H1 (cell line): ENCODE data around the gene RFPL2. TPM values are rescaled to one million over a fixed set of nuclear protein-coding genes. Genes with fewer than 3 reads are reported as not detected.
"Not testable (repeated sequence)": the region's sequence is repeated elsewhere in the genome, so short reads cannot be mapped to it uniquely, and the experiment has no call there.

ENCODE experiments used
- CTCF ChIA-PET: fragments of 300-600 bp; sonication (Branson Sonifier 250); formaldehyde crosslinking; loops from one replicate; lab custom pipeline; 2021; ENCODE audit not compliant: partially characterized antibody; lab: Charles Lee
- POLR2A ChIA-PET: fragments of 300-600 bp; sonication (Branson Sonifier 250); formaldehyde crosslinking; loops from one replicate; lab custom pipeline; 2021; ENCODE audit warnings: inconsistent platforms; ENCODE audit not compliant: partially characterized antibody; lab: Charles Lee
- DNase-seq, 2 experiments: peaks; one replicate each; pipeline versions ENCODE4 v3.0.0 to v3.0.0-alpha.2; 2010 to 2022; ENCODE audit warnings: low spot score in 2 of 2, low read depth in 1 of 2, mixed read lengths in 1 of 2
- FAIRE-seq: peaks from 2 replicates; lab custom pipeline; 2011; peaks lifted over from hg19 to GRCh38; lab: Jason Lieb, UNC
- H2AFZ ChIP-seq: 2 replicates; pipeline ENCODE4 v1.8.1; 2012; ENCODE audit warnings: low read length, inconsistent platforms
- H2AK5ac ChIP-seq: 2 replicates; pipeline ENCODE4 v1.6.1; 2013; ENCODE audit warnings: low read depth, low read length
- H2BK120ac ChIP-seq: replicated peaks from 2 replicates; pipeline ENCODE3; 2013; ENCODE audit warnings: low read depth, low read length, inconsistent platforms
- H2BK12ac ChIP-seq: 2 replicates; pipeline ENCODE4 v1.6.1; 2013; ENCODE audit warnings: low read depth, low read length
- H2BK15ac ChIP-seq: 2 replicates; pipeline ENCODE4 v1.6.1; 2013; ENCODE audit warnings: low read length
- H2BK20ac ChIP-seq: 2 replicates; pipeline ENCODE4 v1.6.1; 2013; ENCODE audit warnings: low read length
- H2BK5ac ChIP-seq: 2 replicates; pipeline ENCODE4 v1.6.1; 2013; ENCODE audit warnings: low read depth, low read length
- H3K14ac ChIP-seq: 2 replicates; pipeline ENCODE4 v1.6.1; 2013; ENCODE audit warnings: inconsistent platforms; ENCODE audit not compliant: insufficient read length
- H3K18ac ChIP-seq: 2 replicates; pipeline ENCODE4 v1.6.1; 2013; ENCODE audit warnings: low read length; ENCODE audit errors: extremely low read depth
- H3K23ac ChIP-seq: 2 replicates; pipeline ENCODE4 v1.6.1; 2013; ENCODE audit warnings: inconsistent platforms; ENCODE audit not compliant: insufficient read length
- H3K23me2 ChIP-seq: 2 replicates; pipeline ENCODE4 v1.6.1; 2013; ENCODE audit warnings: low read depth, low read length
- H3K27ac ChIP-seq: 2 replicates; pipeline ENCODE4 v1.6.1; 2011; ENCODE audit warnings: low read depth, low read length, inconsistent platforms
- H3K27me3 ChIP-seq, 4 experiments: replicated peaks in 1 of 4; 1 replicate in 1 of 4; 2 replicates in 3 of 4; pipeline versions ENCODE4 v1.6.1 to v1.8.1; 2011 to 2013; ENCODE audit warnings: low read length in 3 of 4, mild to moderate bottlenecking in 3 of 4, inconsistent platforms in 2 of 4, mixed read lengths in 2 of 4, moderate library complexity in 1 of 4; ENCODE audit not compliant: control insufficient read depth in 3 of 4, insufficient read depth in 3 of 4; ENCODE audit errors: extremely low read depth in 1 of 4
- H3K36me3 ChIP-seq, 4 experiments: 2 replicates each; pipeline versions ENCODE4 v1.6.1 to v1.8.1; 2011 to 2013; ENCODE audit warnings: mild to moderate bottlenecking in 4 of 4, low read length in 3 of 4, moderate library complexity in 2 of 4, control low read depth in 1 of 4, inconsistent platforms in 1 of 4; ENCODE audit not compliant: insufficient read depth in 4 of 4, control insufficient read depth in 2 of 4
- H3K4ac ChIP-seq: replicated peaks from 2 replicates; pipeline ENCODE3; 2013; ENCODE audit warnings: low read length, low read depth, mixed read lengths, inconsistent platforms; ENCODE audit not compliant: insufficient read length
- H3K4me1 ChIP-seq, 4 experiments: replicated peaks in 1 of 4; 1 replicate in 1 of 4; 2 replicates in 3 of 4; pipeline versions ENCODE4 v1.6.1 to v1.8.1; 2011 to 2013; ENCODE audit warnings: low read length in 3 of 4, inconsistent platforms in 2 of 4, mixed read lengths in 1 of 4; ENCODE audit not compliant: insufficient read depth in 4 of 4, control insufficient read depth in 3 of 4
- H3K4me2 ChIP-seq, 2 experiments: 2 replicates each; pipeline versions ENCODE4 v1.6.1 to v1.8.1; 2011 to 2013; ENCODE audit warnings: low read depth in 2 of 2, low read length in 2 of 2, control low read depth in 1 of 2, inconsistent platforms in 1 of 2, mild to moderate bottlenecking in 1 of 2; ENCODE audit not compliant: insufficient read depth in 1 of 2
- H3K4me3 ChIP-seq, 4 experiments: fragments of 200-600, 300-600 bp in 1 of 4; sonication (generic), shearing (Covaris generic), sonication (Bioruptor Twin) in 1 of 4; 2 replicates each; pipeline versions ENCODE4 v1.5.1 to v1.8.1; 2011 to 2016; ENCODE audit warnings: low read length in 4 of 4, low read depth in 3 of 4, control low read depth in 2 of 4, inconsistent platforms in 2 of 4, mild to moderate bottlenecking in 2 of 4, mixed read lengths in 1 of 4, moderate library complexity in 1 of 4; ENCODE audit not compliant: insufficient read depth in 2 of 4; ENCODE audit errors: extremely low read depth in 1 of 4
- H3K56ac ChIP-seq: replicated peaks from 2 replicates; pipeline ENCODE3; 2013; ENCODE audit warnings: low read depth, mild to moderate bottlenecking, mixed read lengths, low read length, inconsistent platforms; ENCODE audit not compliant: insufficient read length
- H3K79me1 ChIP-seq: 2 replicates; pipeline ENCODE4 v1.6.1; 2013; ENCODE audit warnings: low read depth, low read length, control low read depth
- H3K79me2 ChIP-seq, 2 experiments: 2 replicates each; pipeline versions ENCODE4 v1.6.1 to v1.8.1; 2012 to 2013; ENCODE audit warnings: low read length in 2 of 2, mild to moderate bottlenecking in 2 of 2, inconsistent platforms in 1 of 2; ENCODE audit not compliant: insufficient read depth in 2 of 2, control insufficient read depth in 1 of 2
- H3K9ac ChIP-seq, 4 experiments: replicated peaks in 1 of 4; 1 replicate in 1 of 4; 2 replicates in 3 of 4; pipeline versions ENCODE4 v1.6.1 to v1.8.1; 2011 to 2013; ENCODE audit warnings: low read depth in 3 of 4, low read length in 3 of 4, control low read depth in 2 of 4, mild to moderate bottlenecking in 2 of 4, moderate library complexity in 2 of 4, inconsistent platforms in 1 of 4; ENCODE audit errors: extremely low read depth in 1 of 4
- H3K9me3 ChIP-seq, 2 experiments: 2 replicates each; pipeline versions ENCODE4 v1.6.1 to v1.8.1; 2012 to 2013; ENCODE audit warnings: mild to moderate bottlenecking in 2 of 2, moderate library complexity in 2 of 2, control low read depth in 1 of 2, inconsistent platforms in 1 of 2, low read depth in 1 of 2, low read length in 1 of 2, mixed read lengths in 1 of 2; ENCODE audit not compliant: insufficient read depth in 2 of 2
- H4K20me1 ChIP-seq, 2 experiments: replicated peaks in 1 of 2; 2 replicates each; pipeline versions ENCODE3 to v1.8.1; 2011 to 2013; ENCODE audit warnings: inconsistent platforms in 2 of 2, low read length in 2 of 2, mild to moderate bottlenecking in 1 of 2; ENCODE audit not compliant: insufficient read depth in 2 of 2, control insufficient read depth in 1 of 2
- H4K5ac ChIP-seq: 2 replicates; pipeline ENCODE4 v1.6.1; 2013; ENCODE audit warnings: low read length, low read depth, mixed read lengths, inconsistent platforms; ENCODE audit not compliant: insufficient read length
- H4K8ac ChIP-seq: 2 replicates; pipeline ENCODE4 v1.8.0; 2013; ENCODE audit warnings: mild to moderate bottlenecking, moderate library complexity, low read length, inconsistent platforms; ENCODE audit not compliant: insufficient read depth; ENCODE audit errors: extremely low read depth
- H4K91ac ChIP-seq: replicated peaks from 2 replicates; pipeline ENCODE3; 2013; ENCODE audit warnings: low read length, mixed read lengths, inconsistent platforms; ENCODE audit not compliant: insufficient read length
- WGBS, 2 experiments: shearing (Covaris generic) in 1 of 2; methylation state at CpG; one replicate each; pipeline versions ENCODE4 v1.1.6 to v1.1.7; 2013 to 2015; ENCODE audit warnings: low lambda C conversion rate in 2 of 2, mixed read lengths in 2 of 2, inconsistent platforms in 1 of 2, low coverage in 1 of 2, missing lambda C conversion rate in 1 of 2; ENCODE audit not compliant: insufficient replicate concordance in 2 of 2, insufficient coverage in 1 of 2, insufficient read length in 1 of 2; ENCODE audit errors: extremely low coverage in 1 of 2, missing lambda C conversion rate in 1 of 2; 5-methylcytosine and 5-hydroxymethylcytosine counted together
- polyA plus RNA-seq, 7 experiments: library from polyadenylated mRNA; depleted of rRNA in 3 of 7; stranded (reverse) in 5 of 7; unstranded in 2 of 7; fragments of >200 nt in 5 of 7; fragments of 200-250 nt in 2 of 7; gene quantifications; 1 replicate in 5 of 7; 2 replicates in 1 of 7; 4 replicates in 1 of 7; pipeline versions ENCODE4 v1.2.1 to v1.2.3, GENCODE V29; 2011 to 2013; ENCODE audit warnings: missing spikeins in 2 of 7, mixed read lengths in 2 of 7
- total RNA-seq: library from RNA; stranded (reverse); fragmentation: NEBNext Ultra II Directional; extraction: Animal tissue kit (Norgen Biotek cat#: 25700); gene quantifications from 2 replicates; pipeline ENCODE4 v1.2.1, GENCODE V29; 2021

The RFPL2 gene
- total and polyA plus RNA-seq, 2 of the 8 experiments (the other 6 are each of a cell fraction or from before 2014, with no cell fraction given): 0.15 to 0.19 TPM

DNA sequence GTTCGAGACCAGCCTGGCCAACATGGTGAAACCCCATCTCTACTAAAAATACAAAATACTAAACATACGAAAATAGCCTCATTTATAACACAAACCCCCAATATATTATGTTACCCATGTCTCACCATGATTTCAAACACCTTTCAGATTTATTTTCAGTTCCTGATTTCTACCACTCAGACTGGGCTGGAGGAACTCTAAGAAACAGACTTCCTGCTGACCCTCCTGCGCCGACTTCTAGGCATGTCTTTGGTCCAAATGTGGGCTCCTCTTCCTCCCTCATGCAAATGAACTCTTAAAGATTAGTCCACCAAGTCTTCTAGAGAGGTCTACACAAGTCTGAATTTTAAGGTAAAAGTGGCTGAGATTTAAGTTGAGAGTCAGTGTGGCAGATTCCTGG lies 56.5 kb downstream of the RFPL2 start:
- H3K27ac ChIP-seq, CTCF ChIA-PET, H3K9me3 ChIP-seq, H3K36me3 ChIP-seq, H2BK20ac ChIP-seq, H3K23ac ChIP-seq, H4K8ac ChIP-seq, H3K4me1 ChIP-seq, H4K5ac ChIP-seq, H3K4me3 ChIP-seq, H2BK12ac ChIP-seq, H3K56ac ChIP-seq, H3K4ac ChIP-seq, H3K79me1 ChIP-seq, DNase-seq, H2AFZ ChIP-seq, H2AK5ac ChIP-seq, H3K79me2 ChIP-seq, H4K91ac ChIP-seq, H3K9ac ChIP-seq, H3K4me2 ChIP-seq, H3K23me2 ChIP-seq, H4K20me1 ChIP-seq, H2BK15ac ChIP-seq, H3K14ac ChIP-seq, H3K18ac ChIP-seq, H2BK120ac ChIP-seq, H2BK5ac ChIP-seq, H3K27me3 ChIP-seq: not testable (repeated sequence)
- WGBS, 2 experiments: 87 to 100% methylated on average over 1 to 4 of the region's 4 CpGs
- POLR2A ChIA-PET: interaction anchor here (1.3 kb wide), 1 partner anchor 17 kb away, joined by 3 read pairs; no protein-coding TSS in a partner anchor
- FAIRE-seq: peak; percentile 70

DNA sequence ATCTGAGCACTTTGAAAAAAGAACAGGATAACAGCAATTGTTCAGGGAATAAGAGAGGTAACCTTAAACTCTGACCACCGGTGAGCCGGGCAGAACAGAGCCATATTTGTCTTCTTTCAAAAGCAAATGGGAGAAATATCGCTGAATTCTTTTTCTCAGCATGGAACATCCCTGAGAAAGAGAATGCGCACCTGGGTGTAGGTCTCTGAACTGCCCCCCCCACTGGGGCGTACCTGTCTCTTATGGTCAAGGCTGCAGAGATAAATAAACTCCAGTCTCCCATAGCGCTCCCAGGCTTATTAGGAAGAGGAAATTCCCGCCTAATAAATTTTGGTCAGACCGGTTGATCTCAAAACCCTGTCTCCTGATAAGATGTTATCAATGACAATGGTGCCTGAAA lies 57.7 kb downstream of the RFPL2 start:
- H3K4me1 ChIP-seq, H2AK5ac ChIP-seq, DNase-seq, H3K79me1 ChIP-seq, H4K8ac ChIP-seq, H3K9me3 ChIP-seq, H2BK5ac ChIP-seq, H3K14ac ChIP-seq, FAIRE-seq, H3K4me3 ChIP-seq, H3K23ac ChIP-seq, H4K5ac ChIP-seq, H2AFZ ChIP-seq, H3K36me3 ChIP-seq, H2BK20ac ChIP-seq, H2BK12ac ChIP-seq, H3K79me2 ChIP-seq, H4K91ac ChIP-seq, H2BK120ac ChIP-seq, H4K20me1 ChIP-seq, H3K23me2 ChIP-seq, H3K4me2 ChIP-seq, H3K27me3 ChIP-seq, H3K27ac ChIP-seq, H3K4ac ChIP-seq, H3K9ac ChIP-seq, POLR2A ChIA-PET, H3K56ac ChIP-seq, H2BK15ac ChIP-seq, CTCF ChIA-PET, H3K18ac ChIP-seq: not testable (repeated sequence)
- 73% methylated on average over 7 of the region's 8 CpGs; no CpG with 5 or more reads in 1 of the 2 experiments for WGBS, 2 experiments
